Measurements from ENCODE around the gene LPIN3.
"Not testable (repeated sequence)": the region's sequence is repeated elsewhere in the genome, so short reads cannot be mapped to it uniquely, and the experiment has no call there.

LPIN3 gene

GRCh38 chr20:41340327-41341055, at the start of gene LPIN3:
Gene LPIN3, plus strand, starts transcription at chr20:41340821. Its CDS starts 4,983 bp downstream, at chr20:41345804.
- DNase-seq (ENCODE audit: low read depth): peak; percentile 84

GRCh38 chr20:41293269-41294037, 47.2 kb upstream of the LPIN3 start:
- no peak for DNase-seq (ENCODE audit: low read depth)

GRCh38 chr20:41299899-41300298, 40.7 kb upstream of the LPIN3 start:
- DNase-seq (ENCODE audit: low read depth): no peak

- no peak for DNase-seq (ENCODE audit: low read depth)
Measured at GRCh38 chr20:41300383-41300782, 40.2 kb upstream of the LPIN3 start.

GRCh38 chr20:41300886-41301285, 39.7 kb upstream of the LPIN3 start:
- DNase-seq (ENCODE audit: low read depth): no peak

GRCh38 chr20:41304002-41304401, 36.6 kb upstream of the LPIN3 start:
- DNase-seq (ENCODE audit: low read depth): no peak

- no peak for DNase-seq (ENCODE audit: low read depth)
Measured at GRCh38 chr20:41304424-41305079, 36.1 kb upstream of the LPIN3 start.

- DNase-seq (ENCODE audit: low read depth): no peak
Measured at GRCh38 chr20:41306061-41306727, 34.4 kb upstream of the LPIN3 start.

- no peak for DNase-seq (ENCODE audit: low read depth)
Measured at GRCh38 chr20:41307021-41307420, 33.6 kb upstream of the LPIN3 start.

GRCh38 chr20:41308290-41308711, 32.3 kb upstream of the LPIN3 start:
- DNase-seq (ENCODE audit: low read depth): no peak

GRCh38 chr20:41308726-41309413, 31.8 kb upstream of the LPIN3 start:
- no peak for DNase-seq (ENCODE audit: low read depth)

- no peak for DNase-seq (ENCODE audit: low read depth)
Measured at GRCh38 chr20:41309817-41310216, 30.8 kb upstream of the LPIN3 start.

- DNase-seq (ENCODE audit: low read depth): not testable (repeated sequence)
Measured at GRCh38 chr20:41312009-41312408, 28.6 kb upstream of the LPIN3 start.

- no peak for DNase-seq (ENCODE audit: low read depth)
Measured at GRCh38 chr20:41314386-41314785, 26.2 kb upstream of the LPIN3 start.

GRCh38 chr20:41316051-41316450, 24.6 kb upstream of the LPIN3 start:
- no peak for DNase-seq (ENCODE audit: low read depth)

- DNase-seq (ENCODE audit: low read depth): peak; percentile 70
Measured at GRCh38 chr20:41316602-41317545, 23.7 kb upstream of the LPIN3 start.

GRCh38 chr20:41317546-41318270, 22.9 kb upstream of the LPIN3 start, which contains the start of gene ZHX3:
Gene ZHX3, minus strand, starts transcription at chr20:41317731. Its CDS starts 112,815 bp downstream, at chr20:41204916.
- DNase-seq (ENCODE audit: low read depth): peak; percentile 95

- no peak for DNase-seq (ENCODE audit: low read depth)
Measured at GRCh38 chr20:41318271-41318649, 22.4 kb upstream of the LPIN3 start.

GRCh38 chr20:41320441-41320840, 20.2 kb upstream of the LPIN3 start:
- no peak for DNase-seq (ENCODE audit: low read depth)

- DNase-seq (ENCODE audit: low read depth): no peak
Measured at GRCh38 chr20:41320976-41321375, 19.6 kb upstream of the LPIN3 start.

Measured in fibroblast of the conjunctiva (primary cell).